HepG2 (cell line): Measurements from ENCODE around the gene NUB1. TPM values are rescaled to one million over a fixed set of nuclear protein-coding genes. Genes with fewer than 3 reads are reported as not detected.
A peak's percentile ranks its signal among the peaks of the same experiment; 100 is the strongest.

Source experiments
- ESRRA ChIP-seq: sonication (generic); formaldehyde crosslinking; IDR thresholded peaks from 2 replicates; pipeline ENCODE4 v1.5.1; 2020; ENCODE audit warnings: mild to moderate bottlenecking, low read depth, missing genetic modification reagents
- KDM4B ChIP-seq: sonication (generic); formaldehyde crosslinking; IDR thresholded peaks from 2 replicates; pipeline ENCODE4 v1.4.0; 2020; ENCODE audit warnings: missing genetic modification reagents
- SMC3 ChIP-seq: IDR thresholded peaks from 2 replicates; pipeline ENCODE4 v1.6.1; 2011; ENCODE audit warnings: low read length, improper control_type of control experiment
- STAG1 ChIP-seq: sonication (generic); formaldehyde crosslinking; IDR thresholded peaks from 2 replicates; pipeline ENCODE4 v1.4.0; 2020; ENCODE audit warnings: missing genetic modification reagents
- ZFP91 ChIP-seq: sonication (generic); formaldehyde crosslinking; IDR thresholded peaks from 2 replicates; pipeline ENCODE4 v1.9.0; 2022; ENCODE audit warnings: missing genetic modification reagents, mild to moderate bottlenecking, borderline replicate concordance
- ZFX ChIP-seq: sonication (generic); formaldehyde crosslinking; IDR thresholded peaks from 2 replicates; pipeline ENCODE4 v1.4.0; 2020; ENCODE audit warnings: mild to moderate bottlenecking, low read depth, missing genetic modification reagents, moderate library complexity
- ZNF44 ChIP-seq: sonication (generic); formaldehyde crosslinking; IDR thresholded peaks from 2 replicates; pipeline ENCODE4 v1.5.1; 2020; ENCODE audit warnings: mild to moderate bottlenecking, missing genetic modification reagents
- ZNF496 ChIP-seq: sonication (generic); formaldehyde crosslinking; IDR thresholded peaks from 2 replicates; pipeline ENCODE4 v1.8.1; 2023; ENCODE audit warnings: mild to moderate bottlenecking, moderate library complexity, missing genetic modification reagents; ENCODE audit not compliant: insufficient replicate concordance
- ZNF772 ChIP-seq: sonication (generic); formaldehyde crosslinking; IDR thresholded peaks from 2 replicates; pipeline ENCODE4 v1.5.0; 2020; ENCODE audit warnings: mild to moderate bottlenecking, missing genetic modification reagents
- polyA plus RNA-seq, 8 experiments: library from polyadenylated mRNA; depleted of rRNA in 3 of 8; stranded (reverse) in 7 of 8; unstranded in 1 of 8; fragments of >200 nt; fragmentation: Illumina TruSeq in 4 of 8; extraction: Trizol in 4 of 8; gene quantifications; 2 replicates each; pipeline versions ENCODE4 v1.2.1 to v1.2.3, GENCODE V29; 2011 to 2016; ENCODE audit warnings: low read depth in 4 of 8, missing spikeins in 1 of 8, mixed read lengths in 1 of 8; ENCODE audit not compliant: insufficient read depth in 1 of 8
- total RNA-seq, 5 experiments: library from RNA; depleted of rRNA; stranded (reverse); fragments of >200 nt; fragmentation: Illumina TruSeq; extraction: Trizol; gene quantifications; 2 replicates each; pipeline ENCODE4 v1.2.3, GENCODE V29; 2016; ENCODE audit warnings: low read depth in 1 of 5
- TF ChIP-seq, protein P1 (sequence below): sonication (generic); formaldehyde crosslinking; IDR thresholded peaks from 2 replicates; pipeline ENCODE4 v1.5.0; 2020; ENCODE audit warnings: missing genetic modification reagents, mild to moderate bottlenecking, borderline replicate concordance
- TF ChIP-seq, protein P2 (sequence below): IDR thresholded peaks from 2 replicates; pipeline ENCODE4 v1.4.0; 2020; ENCODE audit warnings: mild to moderate bottlenecking, missing genetic modification reagents
- TF ChIP-seq, protein P3 (sequence below): sonication (generic); formaldehyde crosslinking; IDR thresholded peaks from 2 replicates; pipeline ENCODE4 v1.5.1; 2020; ENCODE audit warnings: mild to moderate bottlenecking, missing genetic modification reagents, moderate library complexity
- TF ChIP-seq, protein P4 (sequence below): sonication (generic); formaldehyde crosslinking; conservative IDR thresholded peaks from 2 replicates; pipeline ENCODE4 v1.8.0; 2022; ENCODE audit warnings: mild to moderate bottlenecking, moderate library complexity, missing genetic modification reagents

Gene NUB1
- total and polyA plus RNA-seq, 2 of the 13 experiments (the other 11 are each of a cell fraction or from before 2014, with no cell fraction given), result 27.1 to 37.0 TPM

DNA sequence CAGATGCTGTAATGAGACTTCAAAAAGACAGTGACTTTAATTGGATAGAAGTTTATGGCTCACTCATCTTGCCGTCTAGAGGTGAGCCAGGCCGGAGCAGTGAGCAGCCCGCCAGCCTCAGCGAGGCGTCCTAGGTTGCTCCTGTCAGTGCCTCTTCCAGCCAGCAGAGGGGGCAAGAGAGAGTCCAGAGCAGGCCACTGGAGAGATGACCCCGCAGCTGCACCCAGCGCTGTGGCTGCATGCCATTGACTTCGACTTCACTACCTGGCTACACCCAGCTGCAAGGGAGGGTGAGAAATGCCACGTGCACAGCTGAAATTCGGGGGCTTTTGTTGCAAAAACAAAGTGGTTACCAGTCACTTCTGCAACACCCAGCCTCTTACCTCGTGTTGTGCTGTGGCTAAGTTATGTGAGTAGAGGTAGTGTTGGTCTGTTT lies 26.5 kb downstream of the NUB1 start (continued):
- TF ChIP-seq, protein P1, sequence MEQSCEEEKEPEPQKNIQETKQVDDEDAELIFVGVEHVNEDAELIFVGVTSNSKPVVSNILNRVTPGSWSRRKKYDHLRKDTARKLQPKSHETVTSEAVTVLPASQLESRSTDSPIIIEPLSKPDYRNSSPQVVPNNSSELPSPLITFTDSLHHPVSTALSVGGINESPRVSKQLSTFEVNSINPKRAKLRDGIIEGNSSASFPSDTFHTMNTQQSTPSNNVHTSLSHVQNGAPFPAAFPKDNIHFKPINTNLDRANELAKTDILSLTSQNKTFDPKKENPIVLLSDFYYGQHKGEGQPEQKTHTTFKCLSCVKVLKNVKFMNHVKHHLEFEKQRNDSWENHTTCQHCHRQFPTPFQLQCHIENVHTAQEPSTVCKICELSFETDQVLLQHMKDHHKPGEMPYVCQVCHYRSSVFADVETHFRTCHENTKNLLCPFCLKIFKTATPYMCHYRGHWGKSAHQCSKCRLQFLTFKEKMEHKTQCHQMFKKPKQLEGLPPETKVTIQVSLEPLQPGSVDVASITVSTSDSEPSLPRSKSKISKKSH, result no peak
- TF ChIP-seq KDM4B (CRISPR knock-in tag) (no peak), ZNF44 (0 out of 2 replicates have a peak, but pooled peaks have one; percentile 45), SMC3 (peak; percentile 70), ZNF496 (CRISPR knock-in tag) (no peak), ESRRA (CRISPR knock-in tag) (no peak), ZNF772 (CRISPR knock-in tag) (peak; percentile 44; the same call in 1 of the 2 replicates), STAG1 (CRISPR knock-in tag) (peak; percentile 88), ZFP91 (peak; percentile 43; the same call in 1 of the 2 replicates), ZFX (CRISPR knock-in tag) (peak; percentile 47; the same call in 1 of the 2 replicates)
- TF ChIP-seq, protein P2, sequence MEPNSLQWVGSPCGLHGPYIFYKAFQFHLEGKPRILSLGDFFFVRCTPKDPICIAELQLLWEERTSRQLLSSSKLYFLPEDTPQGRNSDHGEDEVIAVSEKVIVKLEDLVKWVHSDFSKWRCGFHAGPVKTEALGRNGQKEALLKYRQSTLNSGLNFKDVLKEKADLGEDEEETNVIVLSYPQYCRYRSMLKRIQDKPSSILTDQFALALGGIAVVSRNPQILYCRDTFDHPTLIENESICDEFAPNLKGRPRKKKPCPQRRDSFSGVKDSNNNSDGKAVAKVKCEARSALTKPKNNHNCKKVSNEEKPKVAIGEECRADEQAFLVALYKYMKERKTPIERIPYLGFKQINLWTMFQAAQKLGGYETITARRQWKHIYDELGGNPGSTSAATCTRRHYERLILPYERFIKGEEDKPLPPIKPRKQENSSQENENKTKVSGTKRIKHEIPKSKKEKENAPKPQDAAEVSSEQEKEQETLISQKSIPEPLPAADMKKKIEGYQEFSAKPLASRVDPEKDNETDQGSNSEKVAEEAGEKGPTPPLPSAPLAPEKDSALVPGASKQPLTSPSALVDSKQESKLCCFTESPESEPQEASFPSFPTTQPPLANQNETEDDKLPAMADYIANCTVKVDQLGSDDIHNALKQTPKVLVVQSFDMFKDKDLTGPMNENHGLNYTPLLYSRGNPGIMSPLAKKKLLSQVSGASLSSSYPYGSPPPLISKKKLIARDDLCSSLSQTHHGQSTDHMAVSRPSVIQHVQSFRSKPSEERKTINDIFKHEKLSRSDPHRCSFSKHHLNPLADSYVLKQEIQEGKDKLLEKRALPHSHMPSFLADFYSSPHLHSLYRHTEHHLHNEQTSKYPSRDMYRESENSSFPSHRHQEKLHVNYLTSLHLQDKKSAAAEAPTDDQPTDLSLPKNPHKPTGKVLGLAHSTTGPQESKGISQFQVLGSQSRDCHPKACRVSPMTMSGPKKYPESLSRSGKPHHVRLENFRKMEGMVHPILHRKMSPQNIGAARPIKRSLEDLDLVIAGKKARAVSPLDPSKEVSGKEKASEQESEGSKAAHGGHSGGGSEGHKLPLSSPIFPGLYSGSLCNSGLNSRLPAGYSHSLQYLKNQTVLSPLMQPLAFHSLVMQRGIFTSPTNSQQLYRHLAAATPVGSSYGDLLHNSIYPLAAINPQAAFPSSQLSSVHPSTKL (CRISPR knock-in tag), result 0 out of 2 replicates have a peak, but pooled peaks have one; percentile 16
- TF ChIP-seq, protein P3, sequence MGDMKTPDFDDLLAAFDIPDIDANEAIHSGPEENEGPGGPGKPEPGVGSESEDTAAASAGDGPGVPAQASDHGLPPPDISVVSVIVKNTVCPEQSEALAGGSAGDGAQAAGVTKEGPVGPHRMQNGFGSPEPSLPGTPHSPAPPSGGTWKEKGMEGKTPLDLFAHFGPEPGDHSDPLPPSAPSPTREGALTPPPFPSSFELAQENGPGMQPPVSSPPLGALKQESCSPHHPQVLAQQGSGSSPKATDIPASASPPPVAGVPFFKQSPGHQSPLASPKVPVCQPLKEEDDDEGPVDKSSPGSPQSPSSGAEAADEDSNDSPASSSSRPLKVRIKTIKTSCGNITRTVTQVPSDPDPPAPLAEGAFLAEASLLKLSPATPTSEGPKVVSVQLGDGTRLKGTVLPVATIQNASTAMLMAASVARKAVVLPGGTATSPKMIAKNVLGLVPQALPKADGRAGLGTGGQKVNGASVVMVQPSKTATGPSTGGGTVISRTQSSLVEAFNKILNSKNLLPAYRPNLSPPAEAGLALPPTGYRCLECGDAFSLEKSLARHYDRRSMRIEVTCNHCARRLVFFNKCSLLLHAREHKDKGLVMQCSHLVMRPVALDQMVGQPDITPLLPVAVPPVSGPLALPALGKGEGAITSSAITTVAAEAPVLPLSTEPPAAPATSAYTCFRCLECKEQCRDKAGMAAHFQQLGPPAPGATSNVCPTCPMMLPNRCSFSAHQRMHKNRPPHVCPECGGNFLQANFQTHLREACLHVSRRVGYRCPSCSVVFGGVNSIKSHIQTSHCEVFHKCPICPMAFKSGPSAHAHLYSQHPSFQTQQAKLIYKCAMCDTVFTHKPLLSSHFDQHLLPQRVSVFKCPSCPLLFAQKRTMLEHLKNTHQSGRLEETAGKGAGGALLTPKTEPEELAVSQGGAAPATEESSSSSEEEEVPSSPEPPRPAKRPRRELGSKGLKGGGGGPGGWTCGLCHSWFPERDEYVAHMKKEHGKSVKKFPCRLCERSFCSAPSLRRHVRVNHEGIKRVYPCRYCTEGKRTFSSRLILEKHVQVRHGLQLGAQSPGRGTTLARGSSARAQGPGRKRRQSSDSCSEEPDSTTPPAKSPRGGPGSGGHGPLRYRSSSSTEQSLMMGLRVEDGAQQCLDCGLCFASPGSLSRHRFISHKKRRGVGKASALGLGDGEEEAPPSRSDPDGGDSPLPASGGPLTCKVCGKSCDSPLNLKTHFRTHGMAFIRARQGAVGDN (CRISPR knock-in tag), result peak; percentile 76
- TF ChIP-seq, protein P4, sequence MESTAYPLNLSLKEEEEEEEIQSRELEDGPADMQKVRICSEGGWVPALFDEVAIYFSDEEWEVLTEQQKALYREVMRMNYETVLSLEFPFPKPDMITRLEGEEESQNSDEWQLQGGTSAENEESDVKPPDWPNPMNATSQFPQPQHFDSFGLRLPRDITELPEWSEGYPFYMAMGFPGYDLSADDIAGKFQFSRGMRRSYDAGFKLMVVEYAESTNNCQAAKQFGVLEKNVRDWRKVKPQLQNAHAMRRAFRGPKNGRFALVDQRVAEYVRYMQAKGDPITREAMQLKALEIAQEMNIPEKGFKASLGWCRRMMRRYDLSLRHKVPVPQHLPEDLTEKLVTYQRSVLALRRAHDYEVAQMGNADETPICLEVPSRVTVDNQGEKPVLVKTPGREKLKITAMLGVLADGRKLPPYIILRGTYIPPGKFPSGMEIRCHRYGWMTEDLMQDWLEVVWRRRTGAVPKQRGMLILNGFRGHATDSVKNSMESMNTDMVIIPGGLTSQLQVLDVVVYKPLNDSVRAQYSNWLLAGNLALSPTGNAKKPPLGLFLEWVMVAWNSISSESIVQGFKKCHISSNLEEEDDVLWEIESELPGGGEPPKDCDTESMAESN, result 0 out of 2 replicates have a peak, but pooled peaks have one; percentile 42
